HEK293T (cell line): ENCODE measurements around the gene ANKRD33B.

Source experiments
- BHLHE40 ChIP-seq: fragments of 450-650 bp; IDR thresholded peaks from 2 replicates; pipeline ENCODE4 v1.6.1; 2016; ENCODE audit warnings: mild to moderate bottlenecking, moderate library complexity, borderline replicate concordance
- FOXM1 ChIP-seq: fragments of 450-650 bp; IDR thresholded peaks from 2 replicates; pipeline ENCODE4 v1.6.1; 2017; ENCODE audit warnings: mild to moderate bottlenecking, borderline replicate concordance
- HDGF ChIP-seq: fragments of 450-650 bp; IDR thresholded peaks from 2 replicates; pipeline ENCODE4 v1.6.1; 2017; ENCODE audit warnings: antibody characterized with exemption, borderline replicate concordance
- SP1 ChIP-seq: fragments of 450-650 bp; IDR thresholded peaks from 2 replicates; pipeline ENCODE4 v1.6.1; 2017
- SUZ12 ChIP-seq: fragments of 450-650 bp; IDR thresholded peaks from 2 replicates; pipeline ENCODE4 v1.6.1; 2016; ENCODE audit warnings: mild to moderate bottlenecking
- TARDBP ChIP-seq: fragments of 450-650 bp; IDR thresholded peaks from 2 replicates; pipeline ENCODE4 v1.6.1; 2016
- TF ChIP-seq, protein P1 (sequence below): fragments of 450-650 bp; IDR thresholded peaks from 2 replicates; pipeline ENCODE4 v1.6.1; 2016

DNA sequence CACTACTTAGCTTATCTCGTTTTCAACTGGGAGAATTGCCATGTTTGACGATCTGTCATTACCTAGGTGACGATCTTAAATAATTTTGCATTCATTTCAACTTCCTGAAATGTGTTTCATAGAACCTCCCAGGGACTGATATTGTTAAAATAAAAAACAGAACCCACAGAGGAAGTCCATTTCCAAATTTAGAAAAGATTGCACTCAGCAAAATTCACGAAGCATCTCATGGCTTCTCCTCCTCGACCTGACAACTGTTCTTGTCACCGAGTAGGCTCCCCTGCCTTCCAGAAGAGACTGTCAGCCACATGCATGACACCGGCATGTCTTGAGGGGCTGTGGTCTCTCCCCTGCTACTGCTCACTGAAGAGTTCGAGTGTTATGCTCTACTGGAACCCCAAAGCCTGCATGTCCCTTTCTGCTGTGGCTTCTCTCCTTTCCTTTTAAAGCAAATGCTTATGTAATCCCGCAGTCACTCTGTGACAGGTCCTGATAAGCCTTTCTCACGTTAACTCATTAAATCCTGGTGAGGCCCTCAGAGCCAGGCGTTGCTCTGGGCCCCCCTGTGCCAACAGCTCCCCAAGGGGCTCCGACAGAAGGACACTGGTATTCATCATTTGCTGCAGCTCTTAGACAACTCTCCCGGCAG, 26.8 kb upstream of the ANKRD33B start:
- TF ChIP-seq BHLHE40 (no peak), FOXM1 (no peak), SP1 (no peak), SUZ12 (no peak), HDGF (no peak), TARDBP (no peak)
- TF ChIP-seq, protein P1, sequence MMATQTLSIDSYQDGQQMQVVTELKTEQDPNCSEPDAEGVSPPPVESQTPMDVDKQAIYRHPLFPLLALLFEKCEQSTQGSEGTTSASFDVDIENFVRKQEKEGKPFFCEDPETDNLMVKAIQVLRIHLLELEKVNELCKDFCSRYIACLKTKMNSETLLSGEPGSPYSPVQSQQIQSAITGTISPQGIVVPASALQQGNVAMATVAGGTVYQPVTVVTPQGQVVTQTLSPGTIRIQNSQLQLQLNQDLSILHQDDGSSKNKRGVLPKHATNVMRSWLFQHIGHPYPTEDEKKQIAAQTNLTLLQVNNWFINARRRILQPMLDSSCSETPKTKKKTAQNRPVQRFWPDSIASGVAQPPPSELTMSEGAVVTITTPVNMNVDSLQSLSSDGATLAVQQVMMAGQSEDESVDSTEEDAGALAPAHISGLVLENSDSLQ: no peak
